ENCODE measurements around the gene NBPF1. TPM values are rescaled to one million over a fixed set of nuclear protein-coding genes. Genes with fewer than 3 reads are reported as not detected.

NBPF1 gene
- total RNA-seq, 6 experiments from 2014 or later, result 37.0 to 43.3 (median 39.0) TPM

Other genes with a start within 250 kb of the NBPF1 start
- 100 to 1,000 TPM; 210 to 246 (median 229) TPM for gene SZRD1, start 246.3 kb downstream of the NBPF1 start, total RNA-seq (2021; fragmentation: NEBNext Ultra II Directional; extraction: Animal tissue kit (Norgen Biotek cat#: 25700))
- gene SPATA21, start 176.1 kb downstream of the NBPF1 start, total RNA-seq (2021; fragmentation: NEBNext Ultra II Directional; extraction: Animal tissue kit (Norgen Biotek cat#: 25700)), result under 1 TPM in 1 of 6 experiments, not detected in 5; 0.07 TPM
- 10 to 100 TPM; 55.6 to 73.1 (median 62.8) TPM for gene NECAP2, start 172.8 kb downstream of the NBPF1 start, total RNA-seq (2021; fragmentation: NEBNext Ultra II Directional; extraction: Animal tissue kit (Norgen Biotek cat#: 25700))
- 1,000 to 10,000 TPM; 1,191 to 2,394 (median 1,819) TPM for gene RNU1-1, start 99.3 kb downstream of the NBPF1 start, total RNA-seq (2021; fragmentation: NEBNext Ultra II Directional; extraction: Animal tissue kit (Norgen Biotek cat#: 25700))
- 1,000 to 10,000 TPM; 1,191 to 2,394 (median 1,819) TPM for gene RNU1-3, start 53.4 kb upstream of the NBPF1 start, total RNA-seq (2021; fragmentation: NEBNext Ultra II Directional; extraction: Animal tissue kit (Norgen Biotek cat#: 25700))
- 1,000 to 10,000 TPM; 1,191 to 2,394 (median 1,819) TPM for gene RNU1-4, start 127.0 kb upstream of the NBPF1 start, total RNA-seq (2021; fragmentation: NEBNext Ultra II Directional; extraction: Animal tissue kit (Norgen Biotek cat#: 25700))